Esophagus muscularis mucosa (tissue), 4 donors: ENCODE measurements around the gene FRMD4A.

Experiments
- CTCF ChIP-seq, 3 experiments: fragments of 200-600 bp in 2 of 3; fragments of 450-650 bp in 1 of 3; sonication (generic) in 2 of 3; IDR thresholded peaks; one replicate each; pipeline ENCODE4 v1.5.1; 2017 to 2019; ENCODE audit warnings: antibody characterized with exemption in 3 of 3, mild to moderate bottlenecking in 2 of 3, moderate library complexity in 1 of 3
- EP300 ChIP-seq: sonication (generic); formaldehyde crosslinking; IDR thresholded peaks from one replicate; pipeline ENCODE4 v1.6.1; 2017; ENCODE audit warnings: antibody characterized with exemption
- POLR2A ChIP-seq: fragments of 450-650 bp; IDR thresholded peaks from one replicate; pipeline ENCODE4 v1.6.1; 2017; ENCODE audit warnings: antibody characterized with exemption, moderate library complexity, mild to moderate bottlenecking, low read depth
- POLR2AphosphoS5 ChIP-seq, 2 donors: sonication (generic); formaldehyde crosslinking; IDR thresholded peaks; one replicate each; pipeline ENCODE4 v1.6.1; 2017; ENCODE audit warnings: antibody characterized with exemption in 2 of 2

DNA sequence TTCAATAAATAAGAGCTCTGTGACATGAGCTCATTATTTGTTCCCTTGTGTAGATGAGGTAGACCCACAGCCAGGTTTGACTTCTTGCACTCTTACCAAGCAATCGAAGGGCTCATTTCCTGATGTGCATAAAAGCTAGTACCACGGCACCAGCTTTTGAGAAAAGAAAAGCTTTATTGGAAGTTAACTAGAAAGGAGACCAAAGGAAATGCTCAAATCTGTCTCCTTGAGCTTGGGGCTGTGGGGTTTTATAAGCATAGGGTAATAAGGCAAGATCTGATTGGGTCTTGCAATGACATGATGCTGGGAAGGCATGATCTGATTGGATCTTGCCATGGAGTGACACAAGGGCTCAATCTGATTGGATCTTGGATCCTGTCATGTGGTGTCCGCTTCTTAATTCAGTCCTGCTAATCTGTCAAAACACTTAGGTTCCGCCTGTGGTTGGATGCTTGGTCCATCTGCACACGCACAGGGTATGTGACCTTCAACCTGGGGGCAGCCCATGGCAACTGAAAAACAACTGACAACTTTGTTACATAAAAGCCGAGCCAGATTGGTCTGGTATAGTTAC, 47.8 kb upstream of the FRMD4A start:
- TF ChIP-seq CTCF (IDR thresholded peaks at IDR 0.05) (no peak), EP300 (no peak), POLR2AphosphoS5 (IDR thresholded peaks at IDR 0.05) (no peak), POLR2A (no peak)
